Esophagus squamous epithelium (tissue), 4 donors: ENCODE measurements around the gene STAC.

Source experiments
- CTCF ChIP-seq, 6 experiments: fragments of 450-650 bp in 4 of 6; fragments of 200-600 bp in 2 of 6; sonication (generic) in 2 of 6; IDR thresholded peaks; one replicate each; pipeline ENCODE4 v1.5.1; 2016 to 2019; ENCODE audit warnings: antibody characterized with exemption in 6 of 6, mild to moderate bottlenecking in 4 of 6, moderate library complexity in 4 of 6
- POLR2A ChIP-seq, 4 donors: fragments of 450-650 bp; IDR thresholded peaks; one replicate each; pipeline ENCODE4 v1.6.1; 2017; ENCODE audit warnings: antibody characterized with exemption in 4 of 4, mild to moderate bottlenecking in 4 of 4, moderate library complexity in 3 of 4

- TF ChIP-seq CTCF (IDR thresholded peaks at IDR 0.05) (no peak), POLR2A (IDR thresholded peaks at IDR 0.05) (no peak)
Observed at GRCh38 chr3:36489679-36490425, 109.5 kb downstream of the STAC start.
